ENCODE data around the gene ZCCHC7. TPM values are rescaled to one million over a fixed set of nuclear protein-coding genes. Genes with fewer than 3 reads are reported as not detected.

The ZCCHC7 gene
- total and polyA plus RNA-seq, 2 of the 8 experiments (the other 6 are each of a cell fraction or from before 2014, with no cell fraction given) = 12.2 to 27.5 TPM

DNA sequence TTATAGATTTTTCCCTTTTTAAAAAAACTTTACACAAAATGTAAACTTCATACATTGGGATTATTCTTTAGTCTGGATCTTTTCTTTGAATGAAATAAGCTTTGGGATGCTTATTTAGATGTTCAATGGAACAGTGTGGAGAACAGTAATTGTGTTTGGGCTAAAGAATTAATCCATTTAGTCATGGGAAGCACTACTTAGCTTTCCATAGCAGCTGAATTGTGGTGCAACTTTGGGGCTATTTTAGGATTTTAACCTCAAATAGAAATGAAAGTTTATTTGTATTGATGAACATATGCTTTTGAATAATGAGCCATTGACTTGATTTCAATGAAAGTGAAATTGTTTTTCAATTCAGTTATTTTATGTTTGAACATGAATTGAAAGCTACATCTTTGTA lies 72.4 kb downstream of the ZCCHC7 start (continued):
- TF ChIP-seq EGR1 (IDR thresholded peaks at IDR 0.05; ENCODE audit: borderline replicate concordance, low read depth, low read length) = no peak
